Mesendoderm (in vitro differentiated cells): ENCODE results near the gene NSUN5.
"Not testable (repeated sequence)": the region's sequence is repeated elsewhere in the genome, so short reads cannot be mapped to it uniquely, and the experiment has no call there.

Source experiments
- DNase-seq: peaks from one replicate; pipeline ENCODE4 v3.0.0; 2013
- H2AK5ac ChIP-seq: 2 replicates; pipeline ENCODE4 v1.6.1; 2013; ENCODE audit warnings: low read length, inconsistent platforms
- H2BK120ac ChIP-seq: 2 replicates; pipeline ENCODE4 v1.6.1; 2013; ENCODE audit warnings: low read depth, mild to moderate bottlenecking, low read length, moderate library complexity, mixed read lengths
- H2BK15ac ChIP-seq: replicated peaks from 2 replicates; pipeline ENCODE4 v1.6.1; 2013; ENCODE audit warnings: low read depth, mild to moderate bottlenecking, moderate library complexity
- H2BK5ac ChIP-seq: 2 replicates; pipeline ENCODE4 v1.6.1; 2013; ENCODE audit warnings: low read length, inconsistent platforms
- H3K18ac ChIP-seq: 2 replicates; pipeline ENCODE4 v1.6.1; 2013; ENCODE audit warnings: mild to moderate bottlenecking, low read length, mixed read lengths
- H3K23ac ChIP-seq: one replicate; pipeline ENCODE4 v1.6.1; 2013; ENCODE audit warnings: low read length
- H3K27ac ChIP-seq: 2 replicates; pipeline ENCODE4 v1.5.1; 2013; ENCODE audit warnings: low read depth, mild to moderate bottlenecking, inconsistent platforms, low read length, moderate library complexity
- H3K27me3 ChIP-seq: 2 replicates; pipeline ENCODE4 v1.6.1; 2013; ENCODE audit warnings: low read length, control low read depth, mild to moderate bottlenecking, inconsistent platforms; ENCODE audit not compliant: insufficient read depth, poor library complexity
- H3K36me3 ChIP-seq: 2 replicates; pipeline ENCODE4 v1.6.1; 2013; ENCODE audit warnings: low read length, inconsistent platforms; ENCODE audit not compliant: control insufficient read depth, insufficient read depth
- H3K4ac ChIP-seq: one replicate; pipeline ENCODE4 v1.6.1; 2013; ENCODE audit warnings: low read depth, mild to moderate bottlenecking, low read length, moderate library complexity
- H3K4me1 ChIP-seq: 2 replicates; pipeline ENCODE4 v1.6.1; 2013; ENCODE audit warnings: low read depth, low read length, inconsistent platforms; ENCODE audit not compliant: control insufficient read depth
- H3K4me2 ChIP-seq: 2 replicates; pipeline ENCODE4 v1.6.1; 2013; ENCODE audit warnings: low read length
- H3K4me3 ChIP-seq: 2 replicates; pipeline ENCODE4 v1.5.1; 2013; ENCODE audit warnings: mild to moderate bottlenecking, low read length
- H3K56ac ChIP-seq: one replicate; pipeline ENCODE4 v1.6.1; 2013; ENCODE audit warnings: low read length
- H3K79me1 ChIP-seq: 2 replicates; pipeline ENCODE4 v1.6.1; 2013; ENCODE audit warnings: low read length, inconsistent platforms
- H3K79me2 ChIP-seq: 2 replicates; pipeline ENCODE4 v1.6.1; 2013; ENCODE audit warnings: mild to moderate bottlenecking, low read length; ENCODE audit not compliant: control insufficient read depth, insufficient read depth
- H3K9ac ChIP-seq: 2 replicates; pipeline ENCODE4 v1.6.1; 2013; ENCODE audit warnings: low read length, inconsistent platforms
- H4K5ac ChIP-seq: one replicate; pipeline ENCODE4 v1.6.1; 2013; ENCODE audit warnings: low read length
- H4K8ac ChIP-seq: one replicate; pipeline ENCODE4 v1.6.1; 2013; ENCODE audit warnings: low read depth, mild to moderate bottlenecking, control low read depth, low read length, moderate library complexity
- WGBS: extraction: QIAGEN DNeasy Blood & Tissue Kit; methylation state at CpG from one replicate; pipeline ENCODE4 v1.1.7; 2013; ENCODE audit warnings: low lambda C conversion rate, missing lambda C conversion rate; ENCODE audit not compliant: insufficient coverage; ENCODE audit errors: extremely low coverage; 5-methylcytosine and 5-hydroxymethylcytosine counted together

The NSUN5 gene

DNA sequence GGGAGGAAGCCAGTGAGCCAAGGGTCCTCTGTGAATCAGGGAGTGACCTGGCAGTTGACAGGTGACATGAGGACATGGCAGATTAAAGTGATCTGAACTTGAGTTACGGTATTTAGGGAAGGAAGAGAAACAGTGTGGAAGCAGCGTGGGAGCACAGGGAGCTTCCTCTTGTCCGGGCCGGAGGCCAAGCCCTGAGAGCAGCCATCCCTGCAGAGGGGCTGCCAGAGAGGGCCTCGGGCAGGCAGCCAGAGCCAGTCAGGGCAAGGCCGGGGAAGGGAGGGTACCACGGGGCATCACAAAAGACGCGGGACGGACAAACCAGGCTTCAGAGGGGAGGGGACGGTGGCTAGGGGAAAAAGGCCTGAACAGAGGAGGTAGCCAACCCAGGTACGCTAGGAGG is 8.8 kb downstream of the NSUN5 start:
- H4K5ac ChIP-seq, H3K23ac ChIP-seq, H3K18ac ChIP-seq, H2BK5ac ChIP-seq, H3K4me1 ChIP-seq, H3K4ac ChIP-seq, H3K4me2 ChIP-seq, H3K36me3 ChIP-seq, H3K79me1 ChIP-seq, DNase-seq, H3K79me2 ChIP-seq, H2BK120ac ChIP-seq, H3K27me3 ChIP-seq, H4K8ac ChIP-seq, H3K56ac ChIP-seq, H3K9ac ChIP-seq, H2AK5ac ChIP-seq, H3K4me3 ChIP-seq, H2BK15ac ChIP-seq, H3K27ac ChIP-seq: not testable (repeated sequence)
- no CpG with 5 or more reads among the region's 12 CpGs for WGBS

DNA sequence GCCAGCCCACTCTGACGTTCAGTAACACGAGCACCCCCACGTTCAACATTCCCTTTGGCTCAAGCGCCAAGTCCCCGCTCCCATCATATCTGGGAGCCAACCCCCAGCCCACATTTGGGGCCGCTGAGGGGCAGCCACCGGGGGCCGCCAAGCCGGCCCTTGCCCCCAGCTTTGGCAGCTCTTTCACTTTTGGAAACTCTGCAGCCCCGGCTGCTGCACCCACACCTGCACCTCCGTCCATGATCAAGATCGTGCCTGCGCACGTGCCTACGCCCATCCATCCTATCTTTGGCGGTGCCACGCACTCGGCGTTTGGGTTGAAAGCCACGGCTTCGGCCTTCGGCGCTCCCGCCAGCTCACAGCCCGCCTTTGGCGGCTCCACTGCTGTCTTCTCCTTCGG is 10.9 kb downstream of the NSUN5 start:
- H3K4me2 ChIP-seq, DNase-seq, H3K36me3 ChIP-seq, H3K23ac ChIP-seq, H2BK5ac ChIP-seq, H3K56ac ChIP-seq, H3K4me1 ChIP-seq, H2BK15ac ChIP-seq, H3K4ac ChIP-seq, H4K8ac ChIP-seq, H3K18ac ChIP-seq, H3K27me3 ChIP-seq, H2AK5ac ChIP-seq, H2BK120ac ChIP-seq, H3K9ac ChIP-seq, H3K79me1 ChIP-seq, H3K27ac ChIP-seq, H3K79me2 ChIP-seq, H3K4me3 ChIP-seq, H4K5ac ChIP-seq: not testable (repeated sequence)
- no CpG with 5 or more reads among the region's 27 CpGs for WGBS

DNA sequence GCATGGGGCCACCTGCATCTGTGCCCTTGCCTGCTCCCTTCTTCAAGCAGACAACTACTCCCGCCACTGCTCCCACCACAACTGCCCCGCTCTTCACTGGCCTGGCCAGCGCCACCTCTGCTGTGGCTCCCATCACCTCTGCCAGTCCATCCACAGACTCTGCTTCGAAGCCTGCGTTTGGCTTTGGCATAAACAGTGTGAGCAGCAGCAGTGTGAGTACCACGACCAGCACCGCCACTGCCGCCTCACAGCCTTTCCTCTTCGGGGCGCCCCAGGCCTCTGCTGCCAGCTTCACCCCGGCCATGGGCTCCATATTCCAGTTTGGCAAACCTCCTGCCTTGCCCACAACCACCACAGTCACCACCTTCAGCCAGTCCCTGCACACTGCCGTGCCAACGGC is 11.4 kb downstream of the NSUN5 start:
- not testable (repeated sequence) for H2BK15ac ChIP-seq, H3K27ac ChIP-seq, H4K5ac ChIP-seq, DNase-seq, H2AK5ac ChIP-seq, H2BK120ac ChIP-seq, H2BK5ac ChIP-seq, H3K56ac ChIP-seq, H3K4me3 ChIP-seq, H3K79me2 ChIP-seq, H3K4ac ChIP-seq, H4K8ac ChIP-seq, H3K9ac ChIP-seq, H3K18ac ChIP-seq, H3K27me3 ChIP-seq, H3K4me1 ChIP-seq, H3K4me2 ChIP-seq, H3K23ac ChIP-seq, H3K36me3 ChIP-seq, H3K79me1 ChIP-seq
- no CpG with 5 or more reads among the region's 13 CpGs for WGBS

GRCh38 chr7:73277210-73277609 is 31.4 kb downstream of the NSUN5 start:
- H3K27ac ChIP-seq = not testable (repeated sequence)

GRCh38 chr7:73267813-73268212 is 40.8 kb downstream of the NSUN5 start:
- not testable (repeated sequence) for H3K9ac ChIP-seq, H4K8ac ChIP-seq, H2BK5ac ChIP-seq, H3K4ac ChIP-seq, H3K18ac ChIP-seq, H3K27ac ChIP-seq, H2BK120ac ChIP-seq, H3K27me3 ChIP-seq, H3K56ac ChIP-seq, H3K79me1 ChIP-seq, H2BK15ac ChIP-seq, H4K5ac ChIP-seq, H3K36me3 ChIP-seq, H3K4me2 ChIP-seq, DNase-seq, H3K4me1 ChIP-seq, H3K79me2 ChIP-seq, H3K23ac ChIP-seq, H2AK5ac ChIP-seq, H3K4me3 ChIP-seq
- WGBS = no CpG with 5 or more reads among the region's 4 CpGs

More at GRCh38 chr7:73277210-73277609, 31.4 kb downstream of the NSUN5 start:
- H3K4me1 ChIP-seq, H3K27me3 ChIP-seq, H4K5ac ChIP-seq, DNase-seq, H3K56ac ChIP-seq, H3K4ac ChIP-seq, H3K4me2 ChIP-seq, H2BK5ac ChIP-seq, H4K8ac ChIP-seq, H3K36me3 ChIP-seq, H3K79me1 ChIP-seq, H2BK15ac ChIP-seq, H3K4me3 ChIP-seq, H3K18ac ChIP-seq, H3K79me2 ChIP-seq, H2BK120ac ChIP-seq, H2AK5ac ChIP-seq, H3K9ac ChIP-seq, H3K23ac ChIP-seq: not testable (repeated sequence)
- no CpG with 5 or more reads among the region's 5 CpGs for WGBS

GRCh38 chr7:73266719-73267368 is 41.8 kb downstream of the NSUN5 start:
- not testable (repeated sequence) for H2AK5ac ChIP-seq, H3K79me2 ChIP-seq, H3K4ac ChIP-seq, H3K18ac ChIP-seq, H3K27ac ChIP-seq, H3K79me1 ChIP-seq, H4K8ac ChIP-seq, H2BK120ac ChIP-seq, H3K36me3 ChIP-seq, H2BK5ac ChIP-seq, H3K23ac ChIP-seq, H2BK15ac ChIP-seq, H3K9ac ChIP-seq, H4K5ac ChIP-seq, H3K27me3 ChIP-seq, H3K4me3 ChIP-seq, DNase-seq, H3K4me1 ChIP-seq, H3K4me2 ChIP-seq, H3K56ac ChIP-seq
- no CpG with 5 or more reads among the region's 22 CpGs for WGBS
